PC-9 (cell line): ENCODE data around the gene ADNP.

Source experiments
- CTCF ChIP-seq: fragments of 200-600 bp; sonication (generic); conservative IDR thresholded peaks from 2 replicates; pipeline ENCODE4 v1.6.1; 2017; ENCODE audit warnings: mixed run types, antibody characterized with exemption, mild to moderate bottlenecking, moderate library complexity
- EZH2 ChIP-seq: fragments of 200-600 bp; sonication (generic); IDR thresholded peaks from 2 replicates; pipeline ENCODE4 v1.8.0; 2017; ENCODE audit warnings: antibody characterized with exemption, low read depth

- TF ChIP-seq CTCF, result no peak
- TF ChIP-seq EZH2, result no peak
These were observed 38.7 kb upstream of the ADNP start for GRCh38 chr20:50969912-50970311.
